ENCODE data around the gene HOXD4. TPM values are rescaled to one million over a fixed set of nuclear protein-coding genes. Genes with fewer than 3 reads are reported as not detected.
A peak's percentile ranks its signal among the peaks of the same experiment; 100 is the strongest.

The HOXD4 gene
- total RNA-seq, 1 experiment from 2014 or later = 2.5 TPM

DNA sequence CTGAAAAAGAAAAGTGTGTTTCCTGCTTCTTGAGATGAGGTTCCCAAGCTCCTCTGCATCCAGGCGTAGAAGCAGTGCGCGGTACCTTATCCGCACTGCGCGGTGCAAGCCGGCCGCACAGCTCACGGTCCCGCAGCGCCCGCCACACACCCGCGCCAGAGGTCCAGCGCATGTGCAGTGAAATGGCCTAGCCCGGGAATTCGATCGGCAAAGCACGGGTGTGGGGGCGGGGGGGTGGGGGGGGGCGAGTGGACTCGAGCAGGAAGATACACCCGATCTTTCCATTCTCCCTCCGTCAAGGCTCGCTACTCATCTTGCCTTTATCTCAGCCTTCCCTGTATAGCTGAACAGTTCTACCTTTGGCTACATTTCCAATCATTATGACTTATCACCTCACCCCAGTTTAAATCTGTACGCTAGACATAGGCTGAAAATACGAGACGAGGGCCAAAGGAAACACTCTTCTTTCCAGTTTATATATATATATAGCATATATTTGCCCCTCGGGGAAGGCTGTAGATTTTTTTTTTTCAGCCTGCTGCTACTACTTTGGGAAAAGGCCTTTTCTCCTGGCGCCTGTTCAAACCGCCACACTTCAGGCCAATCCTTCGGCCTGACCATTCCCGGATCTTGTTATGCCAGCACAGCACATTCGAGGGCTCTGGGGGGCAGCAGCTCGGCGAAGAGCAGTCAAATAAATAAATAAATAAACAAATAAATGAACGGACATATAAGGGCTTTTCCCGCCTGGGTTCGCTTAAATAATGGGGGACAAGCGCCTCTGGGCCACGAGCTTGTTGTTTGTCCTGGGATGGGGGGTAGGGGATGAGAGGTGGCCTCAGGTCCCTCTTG lies 11.5 kb upstream of the HOXD4 start:
- DNase-seq (ENCODE audit: low read depth) = no peak

DNA sequence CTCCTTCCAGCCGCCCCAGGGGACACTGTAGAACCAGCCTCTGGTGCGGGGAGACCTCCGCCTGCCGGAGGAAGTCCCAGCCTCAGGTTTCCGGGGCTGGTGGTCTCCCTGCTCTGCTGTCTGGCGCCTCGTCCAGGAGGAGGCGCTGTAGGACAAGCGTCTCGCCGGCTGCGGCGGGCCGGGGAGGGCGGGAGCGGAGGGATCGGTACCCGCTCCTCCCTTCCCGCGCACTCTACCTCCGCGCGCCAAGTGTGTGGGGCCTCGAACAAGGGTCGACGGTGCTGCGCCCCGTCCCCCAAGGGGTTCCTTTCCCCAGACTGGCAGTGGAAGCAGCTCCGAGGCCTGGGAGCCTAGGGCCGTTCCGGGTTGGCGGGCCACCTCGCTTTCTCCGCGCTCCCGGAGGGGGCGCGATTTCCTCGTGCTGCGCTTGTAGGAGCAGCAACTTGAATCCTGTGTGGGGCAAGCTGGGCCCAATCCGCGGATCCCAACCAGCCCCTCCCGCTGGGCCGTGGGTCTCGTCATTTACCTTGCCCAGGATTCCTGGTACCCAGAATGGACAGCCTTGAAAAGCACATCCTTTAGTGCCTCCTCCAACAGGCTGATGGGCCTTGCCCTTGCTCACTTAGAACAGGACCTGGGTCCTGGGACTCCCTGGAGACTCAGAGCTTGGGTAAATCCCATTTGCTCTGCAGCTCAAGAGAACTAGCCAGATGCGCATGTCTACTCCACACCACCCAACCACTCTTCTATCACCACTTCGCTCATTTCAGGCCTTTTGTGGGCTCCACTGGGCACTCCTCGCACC lies 10.6 kb upstream of the HOXD4 start:
- peak; percentile 89 for DNase-seq (ENCODE audit: low read depth)

DNA sequence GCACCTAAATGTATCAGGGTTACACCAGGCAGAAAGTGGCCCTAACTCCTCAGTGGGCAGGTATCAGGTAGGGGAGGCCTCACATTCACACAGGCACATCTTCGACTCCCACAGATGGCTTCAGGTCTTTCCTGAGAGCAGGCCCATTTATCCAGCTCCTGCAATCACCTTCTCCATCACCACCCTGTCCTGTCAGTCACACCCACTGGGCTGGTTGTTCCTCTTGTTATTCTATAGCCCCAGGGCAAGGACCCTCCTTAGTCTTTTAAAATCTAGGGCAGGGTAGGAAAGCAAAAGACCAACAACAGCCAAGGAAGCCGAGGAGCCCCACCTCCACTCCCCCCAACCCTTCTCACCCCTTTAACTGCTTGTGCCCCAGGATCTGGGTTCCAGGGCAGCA lies 9.1 kb upstream of the HOXD4 start:
- no peak for DNase-seq (ENCODE audit: low read depth)

DNA sequence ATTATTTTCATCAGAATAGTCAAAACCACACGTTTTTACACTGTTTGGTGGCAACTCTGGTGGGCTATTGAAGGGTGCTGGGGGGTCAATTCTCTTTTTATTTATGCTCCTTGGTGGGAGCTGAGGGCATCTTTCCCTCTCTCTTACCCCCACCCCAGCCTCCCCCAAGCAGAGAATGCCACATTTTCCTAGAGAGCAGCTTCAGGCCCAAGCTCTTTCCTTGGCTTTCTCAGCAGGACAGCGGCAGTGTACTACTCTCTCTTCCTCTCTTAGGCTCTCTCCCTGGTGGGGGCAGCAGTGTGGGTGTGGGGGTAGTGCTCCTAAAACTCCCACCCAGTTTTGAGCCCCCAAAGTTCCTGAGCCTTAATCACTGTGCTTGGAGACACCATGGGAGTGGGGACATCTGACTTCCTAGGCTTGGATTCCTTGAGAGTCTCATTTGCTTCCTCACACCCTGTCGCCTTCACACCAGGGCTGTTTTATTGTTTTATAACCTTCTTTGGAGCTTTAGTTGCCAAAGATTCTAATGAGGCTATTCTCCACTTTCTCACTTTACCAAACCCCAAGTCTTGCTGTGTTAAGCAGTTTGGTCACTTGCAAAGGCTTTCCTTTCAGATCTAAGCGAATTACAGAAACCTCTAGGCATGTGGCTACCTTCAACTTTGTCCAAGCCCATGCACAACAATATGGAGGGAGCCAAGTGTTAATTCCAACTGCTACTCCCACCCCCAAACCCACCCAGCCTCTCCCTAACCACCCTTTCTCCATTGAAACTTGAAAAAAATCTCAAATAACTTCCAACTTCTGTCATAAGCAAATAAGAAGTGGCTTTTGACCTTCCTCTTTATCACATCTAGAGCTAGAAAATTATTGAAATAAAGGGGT lies 6.0 kb upstream of the HOXD4 start:
- DNase-seq (ENCODE audit: low read depth) = no peak

DNA sequence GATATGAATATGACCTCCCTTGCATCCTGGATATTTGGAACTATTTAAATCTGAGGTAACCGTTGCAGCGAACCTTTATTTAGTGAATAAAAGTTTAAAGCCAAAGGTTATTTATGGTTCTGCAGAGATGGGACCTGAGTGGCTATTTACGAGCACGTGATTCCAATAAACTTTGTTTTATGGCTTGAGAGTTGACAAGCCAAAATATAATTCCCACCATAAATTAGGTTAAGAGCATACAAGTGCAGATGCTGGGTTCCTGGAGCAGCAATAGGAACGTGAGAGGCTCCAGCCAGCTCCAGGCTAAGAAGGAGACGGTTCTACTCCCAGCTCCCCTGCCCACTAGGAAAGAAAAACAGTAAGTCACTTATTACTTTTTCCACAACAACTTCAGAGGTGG lies 5.2 kb upstream of the HOXD4 start:
- DNase-seq (ENCODE audit: low read depth) = no peak

DNA sequence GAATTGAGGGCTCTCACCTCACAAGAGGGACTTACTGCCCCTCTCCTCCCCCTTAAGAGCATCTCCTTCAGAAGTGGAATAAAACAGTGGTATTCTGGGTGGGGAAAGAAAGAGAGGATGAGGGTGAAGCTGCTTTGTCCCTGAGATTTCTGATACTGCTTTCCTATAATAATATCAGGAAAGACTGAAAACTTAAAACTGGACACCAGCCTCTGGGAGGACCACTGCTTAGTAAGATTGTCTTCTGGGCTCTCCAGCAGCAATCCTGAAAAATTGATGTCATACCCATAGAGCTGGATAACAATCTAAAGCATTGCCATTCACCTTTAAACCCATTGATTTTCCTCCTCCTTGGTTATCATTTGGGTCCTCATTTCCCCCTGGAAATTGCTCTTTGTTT lies 4.7 kb upstream of the HOXD4 start:
- no peak for DNase-seq (ENCODE audit: low read depth)

DNA sequence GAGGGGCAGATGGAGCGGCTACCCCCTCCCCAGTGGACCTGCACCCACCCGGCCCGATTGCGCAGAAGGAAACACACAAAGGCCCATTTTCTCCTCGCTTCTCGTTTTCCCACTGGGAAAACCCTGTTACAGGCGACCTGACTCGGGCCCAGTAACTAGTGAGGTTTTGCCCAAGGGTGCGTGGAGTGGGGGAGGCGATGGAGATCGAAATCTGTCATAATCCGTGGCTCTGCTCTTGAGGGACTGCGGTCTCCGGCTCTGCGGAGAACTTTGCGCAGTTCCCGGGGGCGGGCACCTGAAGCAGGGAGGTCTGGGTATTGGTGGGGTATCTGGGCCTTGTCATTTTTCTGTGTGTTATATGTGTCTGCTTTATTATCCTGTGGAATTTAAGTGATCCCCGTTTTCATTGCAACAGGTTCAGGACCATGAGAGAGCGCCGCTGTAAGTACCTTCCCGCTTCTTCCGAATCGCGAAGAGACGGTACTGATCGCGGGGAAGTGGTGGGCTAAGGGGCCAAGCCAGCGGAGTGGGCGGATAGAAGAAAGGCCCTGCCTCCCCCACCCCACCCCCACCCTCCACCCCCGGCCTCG lies 4.0 kb upstream of the HOXD4 start:
- DNase-seq (ENCODE audit: low read depth) = no peak

DNA sequence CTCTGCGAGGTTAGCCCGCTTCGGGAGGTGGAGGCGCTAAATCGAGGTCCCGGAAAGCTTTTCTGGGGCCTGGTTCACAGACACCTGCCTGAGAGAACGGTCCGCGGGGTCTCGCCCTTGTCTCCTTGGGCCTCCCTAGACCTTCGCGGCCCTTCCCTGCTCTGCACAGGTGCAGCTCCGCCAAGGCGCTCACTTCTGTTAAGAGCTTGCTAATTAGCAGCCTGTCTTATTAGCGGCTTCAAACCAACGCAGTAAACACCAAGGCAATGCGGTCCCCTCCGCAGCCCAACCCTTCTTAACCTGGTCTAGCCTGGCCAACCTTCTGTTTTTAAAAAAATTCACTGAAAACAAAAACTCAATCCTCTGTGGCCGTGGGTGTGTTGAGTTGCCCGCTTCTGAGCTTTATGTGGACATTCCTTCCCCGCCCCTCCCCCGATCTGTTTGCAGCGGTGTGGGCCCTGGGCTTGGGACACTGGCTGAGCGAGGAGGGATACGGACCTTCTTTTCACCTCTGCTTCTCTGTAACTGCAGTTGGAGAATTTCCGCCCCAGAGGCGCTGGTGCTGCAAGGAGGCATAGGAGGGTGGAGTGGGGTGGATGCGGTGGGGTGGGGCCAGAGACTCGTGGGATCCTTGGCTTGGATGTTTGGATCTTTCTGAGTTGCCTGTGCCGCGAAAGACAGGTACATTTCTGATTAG lies 3.4 kb upstream of the HOXD4 start:
- DNase-seq (ENCODE audit: low read depth) = no peak

DNA sequence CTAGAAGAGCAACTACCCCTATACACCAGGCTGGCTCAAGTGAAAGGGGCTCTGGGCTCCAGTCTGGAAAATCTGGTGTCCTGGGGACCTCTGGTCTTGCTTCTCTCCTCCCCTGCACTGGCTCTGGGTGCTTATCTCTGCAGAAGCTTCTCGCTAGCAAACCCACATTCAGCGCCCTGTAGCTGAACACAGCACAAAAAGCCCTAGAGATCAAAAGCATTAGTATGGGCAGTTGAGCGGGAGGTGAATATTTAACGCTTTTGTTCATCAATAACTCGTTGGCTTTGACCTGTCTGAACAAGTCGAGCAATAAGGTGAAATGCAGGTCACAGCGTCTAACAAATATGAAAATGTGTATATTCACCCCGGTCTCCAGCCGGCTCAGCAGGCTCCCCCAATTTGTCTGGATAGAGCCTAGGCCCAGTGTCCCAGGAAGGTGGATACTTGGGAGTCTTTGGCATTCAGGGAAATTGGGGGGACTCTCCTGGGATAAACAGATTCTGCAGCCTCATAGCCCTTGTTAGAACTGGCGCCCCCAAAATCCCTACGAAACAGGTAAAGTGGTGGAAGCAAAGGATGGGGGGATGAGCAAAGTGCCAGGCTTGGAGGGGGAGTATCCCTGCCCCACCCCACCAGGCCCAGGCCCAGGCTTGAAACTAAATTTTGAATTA lies 2.5 kb upstream of the HOXD4 start:
- DNase-seq (ENCODE audit: low read depth) = no peak

DNA sequence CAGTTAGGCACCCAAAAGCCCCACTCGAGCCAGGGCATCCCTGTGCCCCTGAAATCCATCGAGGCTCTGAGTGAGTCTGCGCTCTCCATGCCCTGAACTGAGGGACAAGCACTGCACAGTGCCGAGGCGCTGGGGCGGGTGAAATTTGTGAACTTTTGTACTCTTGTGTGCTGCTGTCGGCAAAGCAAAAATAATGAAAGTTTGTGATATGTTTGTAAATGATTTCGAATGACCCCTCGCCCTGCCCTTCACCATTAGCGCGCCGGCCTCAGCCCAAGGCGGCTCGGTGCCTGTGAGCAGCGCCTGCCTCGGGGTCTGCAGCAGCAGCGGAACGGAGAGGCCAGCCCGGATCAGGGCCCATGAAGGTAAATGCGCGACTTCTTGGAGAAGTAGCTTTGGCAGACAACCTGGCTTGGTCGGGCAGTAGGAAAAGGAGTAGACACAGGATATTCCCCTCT lies 1.8 kb upstream of the HOXD4 start:
- no peak for DNase-seq (ENCODE audit: low read depth)

DNA sequence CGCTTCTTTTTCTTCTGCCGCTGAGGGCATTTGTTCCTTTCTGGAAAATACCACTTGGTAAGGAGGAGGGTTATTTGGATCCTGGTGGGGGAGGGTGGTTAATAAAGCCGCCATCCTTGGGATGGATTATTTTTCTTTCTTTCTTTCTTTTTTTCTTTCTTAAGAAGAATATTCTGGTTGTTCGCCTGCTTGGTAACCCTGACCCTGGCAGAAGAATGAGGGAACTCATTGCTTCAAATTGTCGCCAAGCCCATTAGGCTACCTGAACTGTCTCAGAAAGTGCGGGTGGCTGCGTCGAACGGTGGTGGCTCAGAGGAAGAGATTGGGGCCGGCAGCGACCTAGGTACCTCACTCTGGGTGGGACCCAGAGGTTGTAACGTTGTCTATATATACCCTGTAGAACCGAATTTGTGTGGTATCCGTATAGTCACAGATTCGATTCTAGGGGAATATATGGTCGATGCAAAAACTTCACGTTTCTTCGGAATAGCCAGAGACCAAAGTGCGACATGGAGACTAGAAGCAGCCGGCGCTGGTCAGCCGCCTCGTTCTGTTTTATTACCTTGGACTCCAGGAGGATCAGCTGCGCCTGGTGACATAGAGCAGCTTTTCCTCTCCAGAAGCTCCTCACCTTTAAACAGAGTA lies 1.3 kb upstream of the HOXD4 start:
- DNase-seq (ENCODE audit: low read depth) = no peak

DNA sequence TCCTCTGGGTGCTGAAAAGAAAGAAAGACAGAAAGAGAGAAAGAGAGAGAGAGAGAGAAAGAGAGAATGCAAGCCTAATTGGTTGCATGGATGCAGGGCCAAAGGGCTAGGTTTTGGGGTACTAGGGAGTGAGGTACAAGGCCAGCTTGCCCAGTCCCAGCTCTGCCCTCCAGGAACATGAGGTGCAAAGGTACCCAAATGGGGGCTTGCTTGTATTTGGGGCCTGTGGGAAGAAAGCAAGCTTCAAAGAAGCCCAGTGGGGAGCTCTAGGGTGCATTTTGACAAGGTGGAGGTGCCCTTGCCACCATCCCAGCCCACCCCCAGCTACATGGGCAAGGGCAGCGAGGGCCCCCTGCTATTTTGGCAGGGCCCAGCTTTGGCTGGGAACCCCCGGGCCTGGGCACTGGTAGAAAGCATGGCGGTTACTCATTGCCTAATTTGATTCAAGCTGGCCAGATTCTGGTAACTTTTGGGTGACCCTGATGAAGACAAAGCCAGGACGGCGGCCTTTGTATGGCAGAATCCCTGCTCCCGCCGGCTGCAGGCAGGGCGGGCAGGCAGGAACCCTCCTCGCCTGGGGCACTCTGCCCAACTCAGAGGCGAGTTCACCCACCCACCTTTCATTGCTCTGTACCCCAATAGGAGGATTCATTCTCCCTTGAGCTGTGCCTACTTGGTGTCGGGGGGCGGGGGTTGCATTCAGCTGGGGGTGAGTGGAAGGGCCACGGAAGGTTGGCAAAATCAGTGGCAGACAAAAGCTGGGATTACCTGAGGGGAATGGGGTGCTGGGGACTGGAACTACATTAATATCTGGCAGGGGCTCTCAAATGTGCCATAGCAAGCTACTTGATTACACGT lies 537 bp upstream of the HOXD4 start:
- DNase-seq (ENCODE audit: low read depth) = no peak

DNA sequence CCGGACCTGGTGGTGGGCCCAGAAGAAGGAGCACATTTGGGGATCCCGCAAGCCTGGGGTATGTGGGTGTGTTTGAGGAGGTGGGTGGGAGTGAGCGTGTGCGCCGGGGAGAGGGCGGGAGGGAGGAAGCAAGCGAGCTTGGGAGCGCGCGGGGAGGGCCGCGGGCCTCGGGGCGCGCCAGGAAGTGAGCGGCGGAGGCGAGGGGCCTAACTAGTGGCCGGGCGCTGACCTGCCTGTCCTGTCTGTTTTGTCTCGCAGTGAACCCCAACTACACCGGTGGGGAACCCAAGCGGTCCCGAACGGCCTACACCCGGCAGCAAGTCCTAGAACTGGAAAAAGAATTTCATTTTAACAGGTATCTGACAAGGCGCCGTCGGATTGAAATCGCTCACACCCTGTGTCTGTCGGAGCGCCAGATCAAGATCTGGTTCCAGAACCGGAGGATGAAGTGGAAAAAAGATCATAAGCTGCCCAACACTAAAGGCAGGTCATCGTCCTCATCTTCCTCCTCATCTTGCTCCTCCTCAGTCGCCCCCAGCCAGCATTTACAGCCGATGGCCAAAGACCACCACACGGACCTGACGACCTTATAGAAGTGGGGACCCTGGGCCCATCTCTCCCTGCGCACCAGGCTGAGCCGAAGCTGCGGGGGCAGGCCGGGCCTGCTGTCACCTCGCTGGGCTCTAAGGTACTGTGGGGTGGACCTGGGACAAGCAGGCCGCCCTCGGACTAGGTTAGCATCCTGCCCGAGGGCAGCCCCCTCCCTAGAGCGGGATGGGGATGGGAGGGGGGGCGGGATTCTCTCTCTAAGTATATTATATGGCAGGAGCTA lies 1.2 kb downstream of the HOXD4 start:
- DNase-seq (ENCODE audit: low read depth) = no peak

DNA sequence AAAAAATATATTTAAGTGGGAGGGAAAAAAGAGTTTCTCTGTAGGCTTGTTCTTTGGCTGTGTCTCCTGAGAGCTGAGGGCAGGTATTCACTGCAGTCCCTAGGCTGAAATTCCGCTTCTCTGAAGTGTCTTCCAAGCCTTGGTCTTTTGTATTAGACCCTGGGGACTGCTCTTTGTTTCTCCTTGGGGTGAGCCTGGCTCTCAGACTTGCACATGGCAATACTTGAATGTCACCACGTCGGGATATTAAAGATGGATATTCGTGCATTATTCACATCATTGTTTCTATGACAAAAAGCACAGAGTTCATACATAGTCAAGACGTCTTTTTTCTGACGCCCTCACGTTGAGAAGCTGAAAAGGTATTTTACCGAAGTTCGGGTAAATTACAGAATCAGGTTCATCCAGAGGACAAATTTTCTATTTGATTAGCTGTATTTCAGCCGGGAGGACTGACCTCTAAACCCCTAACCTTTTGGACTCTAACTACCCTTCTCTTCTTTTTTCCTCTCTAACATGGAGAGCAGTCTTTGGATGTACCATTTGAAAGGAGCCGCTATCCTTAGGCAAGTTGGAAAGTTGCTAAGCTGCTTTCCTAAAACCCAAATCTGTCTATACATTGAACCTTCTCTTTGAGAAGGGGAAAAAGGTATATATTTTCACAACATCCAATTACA lies 3.4 kb downstream of the HOXD4 start:
- no peak for DNase-seq (ENCODE audit: low read depth)

DNA sequence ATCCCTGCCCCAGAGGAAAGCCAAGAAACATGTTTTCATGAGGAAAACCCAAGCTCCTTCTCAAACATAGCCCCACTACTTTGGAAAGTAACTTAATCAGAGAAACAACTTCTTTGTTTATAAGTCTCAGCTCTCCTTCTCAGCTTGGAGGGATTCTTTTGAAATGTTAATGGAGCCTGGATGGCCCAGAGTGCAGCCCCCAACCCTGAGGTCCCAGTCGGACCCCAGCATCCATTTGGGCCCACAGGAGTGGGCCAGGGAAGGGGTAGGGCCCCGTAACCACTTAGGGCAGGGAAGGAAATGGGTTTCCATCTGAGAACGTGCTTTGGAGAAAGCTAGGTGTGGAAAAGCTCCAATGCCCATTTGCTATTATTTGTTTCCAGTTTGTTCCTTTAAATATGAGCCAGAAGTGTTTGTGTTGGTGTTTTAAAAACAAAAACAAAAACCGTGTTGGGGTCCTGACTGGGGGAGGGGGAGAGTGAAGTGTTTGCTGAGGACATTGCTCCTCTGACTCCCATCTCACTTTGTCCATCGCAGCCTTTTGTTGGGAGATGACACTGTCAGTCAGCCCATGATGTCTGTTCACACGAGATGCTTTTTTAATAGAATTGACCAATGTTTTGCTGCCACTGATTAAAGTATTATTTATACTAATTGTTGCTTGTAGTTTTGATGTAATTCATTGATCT lies 4.2 kb downstream of the HOXD4 start:
- no peak for DNase-seq (ENCODE audit: low read depth)

DNA sequence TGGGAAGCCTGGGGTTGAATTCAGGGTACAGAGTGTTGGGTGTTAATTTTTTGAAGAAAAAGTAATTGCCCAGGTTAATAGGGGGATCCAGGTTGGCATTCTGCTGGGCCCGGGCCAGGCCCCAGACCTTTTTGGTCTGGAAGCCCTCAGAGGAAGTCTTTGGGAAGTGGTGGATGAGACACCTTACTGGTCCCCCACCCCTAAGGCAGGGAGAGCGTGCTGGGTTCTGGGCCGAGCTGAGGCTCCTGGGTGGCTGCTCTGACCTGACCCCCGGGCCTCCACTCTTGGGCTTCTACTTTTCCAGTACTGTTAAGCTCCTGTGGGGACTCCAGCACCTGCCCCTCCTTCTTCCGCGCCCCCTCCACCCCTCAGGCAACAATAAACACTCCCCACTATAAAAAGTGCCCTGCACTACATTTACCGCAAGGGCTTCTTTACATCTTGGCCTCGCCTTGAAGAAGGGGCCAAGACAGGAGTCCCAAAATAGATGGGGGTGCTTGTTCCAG lies 5.0 kb downstream of the HOXD4 start:
- DNase-seq (ENCODE audit: low read depth) = no peak
